Activated gamma-delta T cell treated with anti-CD3 and anti-CD28 coated beads, Interleukin-2, amount 50 U/mL, for 16 hours (primary cell): Measurements from ENCODE around the gene TMIGD2.
A peak's percentile ranks its signal among the peaks of the same experiment; 100 is the strongest.
"Not testable (repeated sequence)": the region's sequence is repeated elsewhere in the genome, so short reads cannot be mapped to it uniquely, and the experiment has no call there.

ENCODE experiments used
- DNase-seq: peaks from one replicate; pipeline ENCODE4 v3.0.0-alpha.2; 2020; ENCODE audit warnings: low read depth

The TMIGD2 gene, protein sequence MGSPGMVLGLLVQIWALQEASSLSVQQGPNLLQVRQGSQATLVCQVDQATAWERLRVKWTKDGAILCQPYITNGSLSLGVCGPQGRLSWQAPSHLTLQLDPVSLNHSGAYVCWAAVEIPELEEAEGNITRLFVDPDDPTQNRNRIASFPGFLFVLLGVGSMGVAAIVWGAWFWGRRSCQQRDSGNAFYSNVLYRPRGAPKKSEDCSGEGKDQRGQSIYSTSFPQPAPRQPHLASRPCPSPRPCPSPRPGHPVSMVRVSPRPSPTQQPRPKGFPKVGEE

DNA sequence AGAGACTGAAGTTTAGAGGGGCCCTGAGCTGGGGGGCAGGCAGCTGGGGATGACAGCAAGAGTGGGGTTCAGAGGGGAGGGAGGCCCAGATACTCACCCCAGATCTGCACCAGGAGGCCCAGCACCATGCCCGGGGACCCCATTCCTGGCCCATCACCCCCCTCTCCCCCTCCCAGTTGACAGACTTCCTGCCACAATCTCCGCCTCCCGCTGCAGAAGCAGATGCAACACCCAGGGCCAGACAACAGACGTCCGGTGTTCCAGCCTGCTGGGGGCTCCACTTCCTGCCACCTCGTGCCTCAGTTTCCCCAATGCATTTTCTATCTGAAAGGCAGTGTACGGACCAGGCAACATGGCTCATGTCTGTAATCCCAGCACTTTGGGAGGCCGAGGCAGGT lies at the start of gene TMIGD2:
Gene TMIGD2 (minus strand): TSS at position 147 of the 398 bp plus-strand sequence. CDS start 4 bp downstream, at position 143.
- DNase-seq = no peak

DNA sequence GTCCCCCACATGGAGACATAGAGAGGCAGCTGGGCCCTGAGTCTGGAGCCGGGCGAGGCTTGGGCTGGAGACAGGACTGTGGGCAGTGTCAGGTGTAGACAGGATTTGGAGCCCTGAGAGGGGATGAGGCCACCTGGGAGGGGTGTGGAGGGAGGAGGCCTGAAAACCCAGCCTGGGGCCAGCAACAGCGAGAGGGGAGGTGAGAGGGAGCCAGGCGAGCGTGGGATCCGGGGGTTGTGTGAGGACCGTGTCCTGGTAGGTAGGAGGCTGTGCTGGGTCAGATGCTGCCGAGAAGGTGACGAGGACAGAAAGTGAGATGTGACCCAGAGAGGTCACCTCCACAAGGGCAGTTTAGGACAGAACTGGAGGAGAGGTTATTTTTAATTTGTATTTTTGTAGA lies 48.5 kb upstream of the TMIGD2 start:
- DNase-seq = no peak

DNA sequence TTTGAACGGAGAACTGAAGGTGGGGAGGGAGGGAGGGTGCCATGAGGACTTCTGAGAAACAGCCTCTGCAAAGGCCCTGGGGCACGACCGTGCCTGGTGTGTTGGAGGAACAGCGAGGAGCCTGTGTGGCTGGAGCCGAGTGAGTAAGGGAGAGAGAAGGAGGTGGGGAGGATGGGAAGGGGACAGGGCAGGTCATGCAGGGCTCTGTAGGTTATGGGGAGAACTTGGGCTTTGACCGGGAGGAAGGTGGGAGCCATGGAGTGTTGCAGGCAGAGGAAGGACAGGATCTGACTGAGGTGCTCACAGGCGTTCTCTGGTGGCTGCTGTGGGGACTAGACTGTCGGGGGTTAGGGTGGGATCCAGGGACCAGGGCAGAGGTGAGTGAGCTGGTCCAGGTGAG lies 47.9 kb upstream of the TMIGD2 start:
- no peak for DNase-seq

DNA sequence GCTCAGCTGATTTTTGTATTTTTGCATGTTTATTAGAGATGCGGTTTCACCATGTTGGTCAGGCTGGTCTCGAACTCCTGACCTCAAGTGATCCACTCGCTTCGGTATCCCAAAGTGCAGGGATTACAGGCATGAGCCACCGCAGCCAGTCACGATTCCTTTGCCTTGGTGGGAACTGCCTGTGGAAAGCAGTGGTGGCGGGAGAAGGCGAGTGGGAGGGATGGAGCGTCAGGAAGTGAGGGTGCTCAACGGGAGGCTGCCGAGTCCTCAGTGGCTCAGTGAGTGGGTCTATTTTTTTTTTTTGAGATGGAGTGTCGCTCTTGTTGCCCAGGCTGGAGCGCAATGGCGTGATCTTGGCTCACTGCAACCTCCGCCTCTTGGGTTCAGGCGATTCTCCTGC lies 47.0 kb upstream of the TMIGD2 start:
- not testable (repeated sequence) for DNase-seq

DNA sequence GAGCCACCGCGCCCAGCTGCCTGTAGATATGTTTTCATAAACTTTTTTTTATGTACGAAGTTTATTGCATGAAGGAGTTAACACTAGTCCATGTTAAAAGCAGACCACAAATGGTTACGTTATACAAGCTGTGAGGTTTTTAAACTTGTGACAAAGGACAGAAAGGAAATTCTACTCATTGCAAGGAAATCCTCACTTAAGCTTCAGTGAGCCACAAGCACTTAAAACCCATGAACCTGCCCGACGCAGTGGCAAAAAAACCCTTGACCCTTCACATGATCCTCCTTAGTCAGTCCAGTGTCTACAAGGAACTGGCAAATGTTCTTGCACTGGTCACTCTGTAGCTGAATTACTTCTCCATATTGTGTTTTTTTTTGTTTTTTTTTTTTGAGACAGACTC lies 45.3 kb upstream of the TMIGD2 start:
- DNase-seq = no peak

DNA sequence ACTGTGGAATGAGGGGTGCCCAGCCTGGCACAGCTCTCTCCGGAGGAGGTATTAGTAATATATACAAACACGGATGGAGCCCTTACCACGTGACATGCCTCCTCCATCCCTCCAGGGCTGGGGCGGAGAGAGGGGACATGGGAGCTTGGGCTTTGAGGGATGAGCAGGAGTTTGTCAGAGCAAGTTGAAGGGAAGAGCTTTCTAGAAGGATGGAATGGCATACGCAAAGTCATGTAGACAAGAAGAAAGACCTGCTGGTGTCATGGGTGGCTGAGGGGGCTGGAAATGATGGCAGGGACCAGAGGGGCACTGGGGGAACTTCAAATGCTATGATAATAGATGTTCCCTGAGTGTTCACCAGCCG lies 43.8 kb upstream of the TMIGD2 start:
- DNase-seq = no peak

DNA sequence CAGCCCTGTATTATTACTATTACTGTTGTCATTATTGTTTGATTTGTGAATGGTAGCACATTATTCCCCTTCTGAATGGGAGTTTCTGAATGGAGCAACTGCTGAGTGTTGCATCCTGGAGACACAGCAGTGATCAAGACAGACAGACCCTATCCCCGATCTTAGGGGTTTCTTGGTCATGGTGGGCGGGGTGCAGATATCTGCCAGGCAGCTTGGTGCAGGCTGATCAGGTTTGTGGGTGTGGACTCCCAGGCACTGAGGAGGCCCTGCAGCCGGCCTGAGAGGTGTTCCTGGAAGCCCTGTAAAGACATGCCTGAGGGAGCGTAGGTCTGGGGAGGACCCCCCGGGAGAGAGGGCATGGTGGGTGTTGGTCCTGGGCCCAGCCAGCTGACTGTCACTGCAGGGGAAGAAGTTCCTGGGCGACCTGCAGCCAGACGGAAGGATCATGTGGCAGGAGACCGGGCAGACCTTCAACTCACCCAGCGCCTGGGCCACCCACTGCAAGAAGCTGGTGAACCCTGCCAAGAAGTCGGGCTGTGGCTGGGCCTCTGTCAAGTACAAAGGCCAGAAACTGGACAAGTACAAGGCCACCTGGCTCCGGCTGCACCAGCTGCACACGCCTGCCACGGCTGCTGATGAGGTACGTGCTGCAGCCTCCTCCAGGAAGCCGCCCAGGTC lies 43.3 kb upstream of the TMIGD2 start:
- no peak for DNase-seq

DNA sequence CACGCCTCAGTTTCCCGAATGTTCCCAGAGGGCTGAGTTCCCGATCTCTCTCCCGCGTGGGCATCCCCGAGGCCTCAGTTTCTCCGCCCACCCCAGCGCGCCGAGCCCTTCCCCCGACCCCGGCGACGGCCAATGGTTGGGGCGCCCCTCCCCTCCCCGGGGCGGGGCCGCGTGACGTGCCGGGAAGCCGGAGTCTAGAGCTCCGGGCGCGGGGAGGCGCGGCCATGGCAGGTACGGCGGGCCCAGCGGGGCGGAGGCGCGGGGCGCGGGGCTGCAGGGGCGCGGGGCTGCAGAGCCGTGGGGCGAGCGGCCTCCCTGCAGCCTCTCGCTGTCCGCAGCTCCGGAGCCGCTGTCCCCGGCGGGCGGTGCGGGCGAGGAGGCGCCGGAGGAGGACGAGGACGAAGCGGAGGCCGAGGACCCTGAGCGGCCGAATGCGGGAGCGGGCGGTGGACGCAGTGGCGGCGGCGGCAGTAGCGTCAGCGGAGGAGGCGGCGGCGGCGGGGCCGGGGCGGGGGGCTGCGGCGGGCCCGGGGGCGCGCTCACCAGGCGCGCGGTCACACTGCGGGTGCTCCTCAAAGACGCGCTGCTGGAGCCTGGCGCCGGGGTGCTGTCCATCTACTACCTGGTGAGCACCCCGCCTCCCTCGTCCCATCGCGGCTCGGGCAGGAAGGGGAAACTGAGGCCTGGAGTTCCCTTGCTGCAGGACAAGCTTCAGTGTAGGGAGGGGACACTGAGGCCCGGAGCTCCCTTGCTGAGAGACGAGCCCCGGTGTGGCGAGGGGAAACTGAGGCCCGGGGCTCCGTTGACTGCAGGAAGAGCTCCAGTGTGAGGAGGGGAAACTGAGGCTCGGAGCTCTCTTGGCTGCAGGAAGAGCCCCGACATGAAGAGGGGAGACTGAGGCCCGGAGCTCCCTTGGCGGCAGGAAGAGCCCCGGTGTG lies 41.5 kb upstream of the TMIGD2 start, which contains the start of gene MPND:
Gene MPND (plus strand): TSS at position 193 of the 938 bp plus-strand sequence. CDS start 32 bp downstream, at position 225.
- DNase-seq = peak; percentile 88

DNA sequence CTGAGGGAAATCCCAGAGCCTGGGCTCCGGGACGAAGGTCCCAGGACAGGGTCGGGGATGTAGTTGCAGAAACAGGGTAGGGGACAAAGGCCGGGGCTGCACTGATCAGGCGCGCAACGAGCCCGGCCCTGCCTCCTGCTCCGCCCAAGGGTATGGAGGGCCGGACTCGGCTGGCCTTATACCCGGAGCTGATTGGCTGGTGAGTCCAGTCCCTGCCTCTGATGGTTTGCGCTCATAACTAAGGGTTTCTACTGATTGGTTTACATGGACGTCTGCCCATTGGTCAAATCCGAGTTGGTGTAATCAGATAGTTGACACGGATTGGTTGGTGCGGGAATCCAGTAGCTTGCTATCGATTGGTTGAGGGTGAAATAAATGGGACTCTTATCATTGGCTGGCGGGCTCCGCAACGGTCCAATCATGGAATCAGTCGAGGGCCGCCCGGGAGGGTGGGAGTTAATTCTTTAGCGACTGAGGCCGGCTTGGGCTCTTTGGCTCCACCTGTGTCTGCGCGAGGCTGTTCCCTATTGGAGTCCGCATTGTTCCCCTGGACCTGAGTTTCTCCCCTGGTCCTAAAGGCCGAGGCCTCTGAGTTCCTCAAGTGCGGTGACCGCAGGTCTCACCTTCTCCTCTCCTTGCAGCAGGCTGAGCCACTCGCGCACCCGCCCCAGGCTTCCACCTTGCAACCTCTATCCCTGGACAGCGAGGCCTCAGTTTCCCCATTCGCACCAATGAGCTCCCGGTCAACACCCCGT lies 40.6 kb upstream of the TMIGD2 start:
- peak; percentile 79 for DNase-seq

DNA sequence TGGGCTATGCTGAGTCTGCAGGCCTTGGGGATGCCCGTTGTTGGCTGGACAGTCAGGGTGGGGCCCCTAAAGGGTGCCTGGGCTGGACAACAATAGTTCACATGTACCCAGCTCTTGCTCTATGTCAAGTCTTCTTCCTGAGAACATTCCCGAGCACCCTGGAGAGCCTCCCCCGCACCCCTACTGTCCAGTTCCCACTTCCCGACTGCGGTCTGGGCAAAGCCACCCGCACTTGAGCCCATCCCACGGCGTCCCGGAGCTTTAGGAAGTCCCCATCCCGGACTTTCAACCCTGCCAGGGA lies 40.1 kb upstream of the TMIGD2 start:
- DNase-seq = no peak

DNA sequence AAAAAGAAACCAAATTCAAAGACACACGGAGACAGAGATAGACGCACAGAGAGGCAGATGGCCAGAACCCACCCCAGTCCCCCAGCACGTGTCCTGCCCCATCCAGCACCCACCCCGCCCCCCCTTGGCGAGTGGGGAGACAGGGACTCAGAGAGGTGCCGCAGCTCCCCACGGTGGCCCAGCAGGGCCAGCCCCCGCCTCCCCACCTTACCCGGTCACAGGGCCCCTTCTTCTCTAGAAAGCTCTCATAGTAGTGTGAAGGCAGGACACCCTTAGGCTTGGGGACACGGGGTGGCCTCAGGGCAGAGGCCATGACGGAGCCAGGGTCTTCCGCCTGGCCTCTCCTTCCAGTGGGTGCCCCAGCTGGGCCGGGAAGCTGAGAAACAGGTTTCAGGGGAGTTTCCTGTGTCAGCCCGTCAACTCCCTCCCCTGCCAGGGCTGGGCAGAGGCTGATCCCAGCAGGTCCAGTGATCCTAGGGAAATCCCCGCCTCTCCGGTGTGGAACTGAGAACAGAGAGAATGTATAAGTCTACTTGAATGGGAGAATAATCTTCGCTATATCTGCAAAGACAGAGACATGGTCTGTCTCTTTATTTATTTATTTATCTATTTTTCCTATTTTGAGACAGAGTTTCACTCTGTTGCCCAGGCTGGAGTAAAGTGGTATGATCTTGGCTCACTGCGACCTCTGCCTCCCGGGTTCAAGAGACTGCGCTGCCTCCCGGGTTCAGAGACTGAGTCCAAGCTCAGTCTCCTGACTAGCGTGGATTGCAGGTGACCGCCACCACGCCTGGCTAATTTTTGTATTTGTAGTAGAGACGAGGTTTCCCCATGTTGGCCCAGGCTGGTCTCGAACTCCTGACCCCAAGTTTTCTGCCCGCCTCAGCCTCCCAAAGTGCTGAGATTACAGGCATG lies 36.5 kb upstream of the TMIGD2 start, which contains the start of gene STAP2:
Gene STAP2 (minus strand): TSS at position 387 of the 915 bp plus-strand sequence. CDS start 74 bp downstream, at position 313.
- no peak for DNase-seq

DNA sequence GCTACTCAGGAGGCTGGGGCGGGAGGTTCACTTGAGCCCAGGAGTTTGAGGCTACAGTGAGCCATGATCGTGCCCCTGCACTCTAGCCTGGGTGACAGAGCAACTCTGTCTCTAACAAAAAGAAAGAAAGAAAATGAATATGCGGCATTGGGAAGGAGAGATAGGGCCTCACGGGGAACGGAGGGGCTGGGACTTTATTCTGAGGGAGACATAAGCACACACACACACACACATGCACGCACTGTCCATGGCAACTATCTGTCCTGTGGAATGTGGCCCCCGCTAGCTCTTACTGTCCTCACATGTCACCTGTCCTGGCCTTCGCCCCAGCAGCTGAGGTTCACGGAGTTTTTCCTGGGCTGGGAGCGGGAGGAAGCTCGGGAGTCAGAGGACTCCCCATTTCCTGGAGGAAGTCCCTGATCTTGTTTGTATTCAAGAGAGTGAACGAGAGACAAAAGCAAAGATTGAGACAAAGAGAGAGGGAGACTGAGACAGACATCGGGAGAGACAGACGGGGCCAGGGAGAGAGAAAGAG lies 35.8 kb upstream of the TMIGD2 start:
- DNase-seq = no peak

DNA sequence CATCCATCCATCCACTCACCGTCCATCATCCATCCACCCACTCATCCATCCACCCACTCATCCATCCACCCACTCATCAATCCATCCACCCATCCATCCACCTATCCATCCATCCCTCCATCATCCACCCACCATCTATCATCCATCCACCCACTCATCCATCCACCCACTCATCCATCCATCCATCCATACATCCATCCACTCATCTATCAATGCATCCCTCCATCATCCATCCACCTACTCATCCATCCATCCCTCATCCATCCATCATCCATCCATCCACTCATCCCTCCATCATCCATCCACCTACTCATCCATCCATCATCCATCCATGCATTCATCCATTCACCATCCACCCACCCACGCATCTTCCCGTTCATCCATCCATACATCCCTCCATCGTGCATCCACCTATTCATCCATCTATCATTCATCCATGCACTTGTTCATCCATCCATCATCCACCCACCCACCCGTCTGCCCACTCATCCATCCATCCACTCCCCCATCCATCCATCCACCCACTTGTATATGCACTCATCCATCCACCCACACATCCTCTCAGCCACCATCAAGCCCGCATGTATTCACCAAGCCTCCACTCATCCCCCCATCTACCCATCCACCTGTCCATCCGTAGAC lies 32.9 kb upstream of the TMIGD2 start:
- no peak for DNase-seq

DNA sequence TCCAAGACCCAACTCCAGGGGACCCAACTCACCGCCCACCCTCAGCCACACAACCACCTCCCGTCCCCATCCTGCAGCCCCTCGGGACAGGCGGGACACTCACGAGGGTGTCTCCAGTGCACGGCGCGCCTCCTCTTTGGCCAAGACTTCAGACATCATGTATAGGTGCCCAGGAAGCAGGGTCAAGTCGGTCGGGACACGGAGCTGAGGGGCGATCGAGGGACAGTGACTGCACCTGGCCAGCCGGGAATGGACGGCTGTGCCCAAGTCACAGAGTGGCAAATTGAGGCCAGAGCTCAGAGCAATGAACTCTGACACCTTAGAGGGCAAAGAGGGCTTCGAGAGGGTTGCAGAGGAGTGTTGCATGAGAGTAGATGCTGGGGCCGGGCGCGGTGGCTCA lies 27.7 kb upstream of the TMIGD2 start:
- no peak for DNase-seq

DNA sequence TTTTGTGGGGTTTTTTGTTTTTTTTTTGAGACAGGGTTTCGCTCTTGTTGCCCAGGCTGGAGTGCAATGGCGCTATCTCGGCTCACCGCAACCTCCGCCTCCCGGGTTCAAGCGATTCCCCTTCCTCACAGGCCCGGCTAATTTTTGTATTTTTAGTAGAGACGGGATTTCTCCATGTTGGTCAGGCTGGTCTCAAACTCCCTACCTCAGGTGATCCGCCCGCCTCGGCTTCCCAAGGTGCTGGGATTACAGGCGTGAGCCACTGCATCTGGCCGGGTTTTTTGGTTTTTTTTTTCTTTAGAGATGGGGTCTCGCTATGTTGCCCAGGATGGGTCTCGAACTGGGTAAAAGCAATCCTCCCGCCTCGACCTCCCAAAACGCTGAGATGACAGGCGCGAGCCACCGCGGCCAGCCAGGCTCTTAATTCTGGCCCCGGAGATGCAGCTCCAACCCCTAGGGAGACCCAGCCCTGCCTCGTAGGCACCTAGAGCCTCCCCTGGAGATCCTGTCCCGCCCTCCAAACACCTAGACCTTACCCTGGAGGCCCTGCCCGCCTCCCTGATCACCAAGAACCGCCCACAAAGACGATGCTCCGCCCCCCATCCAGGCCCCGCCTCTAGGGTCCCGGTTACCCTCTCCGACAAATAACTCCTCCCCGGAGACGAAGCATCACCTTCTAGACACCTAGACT lies 26.9 kb upstream of the TMIGD2 start:
- DNase-seq = not testable (repeated sequence)

DNA sequence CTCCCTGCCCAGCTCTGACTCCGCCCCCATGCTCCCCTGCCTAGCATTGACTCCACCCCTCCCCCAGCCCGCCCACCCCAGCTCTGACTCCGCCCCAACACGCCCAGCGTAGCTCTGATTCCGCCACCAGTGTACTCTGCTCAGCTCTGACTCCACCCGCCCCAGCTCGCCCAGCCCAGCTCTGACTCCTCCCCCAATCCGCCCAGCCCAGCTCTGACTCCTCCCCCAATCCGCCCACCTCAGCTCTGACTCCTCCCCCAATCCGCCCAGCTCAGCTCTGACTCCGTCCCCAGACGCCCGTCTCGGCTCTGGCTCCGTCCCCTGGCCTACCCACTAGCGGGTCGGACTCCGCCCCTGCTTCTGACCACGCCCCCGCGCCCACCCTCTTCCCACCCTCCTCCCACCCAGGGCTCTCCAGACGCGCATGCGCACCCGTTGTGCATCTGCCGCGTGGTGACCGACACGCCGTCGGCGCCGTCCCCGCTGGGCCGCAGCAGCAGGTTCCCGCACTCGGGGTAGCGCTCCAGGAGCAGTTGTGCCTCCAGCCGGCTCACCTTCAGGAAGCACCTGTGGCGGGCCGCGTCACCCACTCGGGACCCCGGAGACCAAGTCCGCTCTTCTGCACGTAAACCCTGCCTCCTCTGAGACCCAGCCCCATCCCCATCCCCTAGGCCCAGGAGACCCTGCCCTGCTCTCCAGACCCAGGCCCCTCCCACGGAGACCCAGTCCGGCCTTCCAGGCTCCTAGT lies 26.2 kb upstream of the TMIGD2 start:
- DNase-seq = peak; percentile 91

DNA sequence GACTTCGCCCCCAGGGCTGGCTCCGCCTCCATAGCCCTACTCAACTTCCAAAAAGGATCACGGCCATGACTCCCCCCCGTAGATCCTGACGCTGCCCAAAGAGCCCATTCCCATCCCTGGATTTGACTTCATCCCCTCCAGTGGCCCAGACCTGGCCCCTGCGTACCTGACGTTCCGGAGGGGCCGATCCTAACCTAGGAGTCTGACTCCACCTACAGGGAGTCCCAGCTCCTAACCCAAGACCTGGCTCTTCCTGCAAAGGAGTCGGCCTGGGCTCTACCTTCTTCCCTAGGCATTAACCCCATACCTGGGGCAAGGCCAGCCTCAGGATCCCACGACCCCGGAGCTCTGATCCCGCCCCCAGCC lies 25.7 kb upstream of the TMIGD2 start:
- DNase-seq = no peak

DNA sequence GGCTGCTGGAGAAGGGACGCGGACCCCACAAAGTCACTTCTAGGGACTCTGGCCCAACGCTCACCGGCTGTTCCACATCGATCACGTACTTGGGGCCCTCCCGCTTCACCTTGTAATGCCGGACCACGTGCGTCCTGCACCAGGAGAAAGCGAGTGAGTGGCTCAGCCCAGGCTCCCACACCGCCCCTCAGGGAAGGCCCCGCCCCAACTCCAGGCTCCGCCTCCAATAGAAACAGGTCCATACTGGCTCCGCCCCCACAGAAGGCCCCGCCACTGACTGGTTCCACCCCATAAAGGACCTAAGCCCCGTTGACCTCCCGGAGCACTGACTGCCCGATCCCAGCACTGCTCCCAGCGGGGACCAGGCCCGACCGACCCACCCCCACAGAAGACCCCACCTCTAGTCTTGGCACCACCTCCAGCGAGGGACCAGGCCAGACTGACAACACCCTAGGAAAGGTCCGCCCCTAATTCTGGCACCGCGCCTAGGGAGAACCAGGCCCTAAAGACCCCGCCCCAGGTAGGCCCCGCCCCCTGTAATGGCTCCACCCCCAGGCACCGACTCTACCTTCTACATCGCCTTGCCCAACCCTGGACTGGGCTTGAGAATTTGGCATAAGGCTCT lies 25.2 kb upstream of the TMIGD2 start:
- peak; percentile 36 for DNase-seq
